COLO829 (cell line): ENCODE measurements around the gene MIEN1.
"Not testable (repeated sequence)": the region's sequence is repeated elsewhere in the genome, so short reads cannot be mapped to it uniquely, and the experiment has no call there.

Source experiments
- DNase-seq: peaks from one replicate; pipeline ENCODE4 v3.0.0; 2012; ENCODE audit warnings: low spot score

Gene MIEN1

GRCh38 chr17:39755554-39756379 is 25.4 kb upstream of the MIEN1 start:
- DNase-seq, result no peak

DNA sequence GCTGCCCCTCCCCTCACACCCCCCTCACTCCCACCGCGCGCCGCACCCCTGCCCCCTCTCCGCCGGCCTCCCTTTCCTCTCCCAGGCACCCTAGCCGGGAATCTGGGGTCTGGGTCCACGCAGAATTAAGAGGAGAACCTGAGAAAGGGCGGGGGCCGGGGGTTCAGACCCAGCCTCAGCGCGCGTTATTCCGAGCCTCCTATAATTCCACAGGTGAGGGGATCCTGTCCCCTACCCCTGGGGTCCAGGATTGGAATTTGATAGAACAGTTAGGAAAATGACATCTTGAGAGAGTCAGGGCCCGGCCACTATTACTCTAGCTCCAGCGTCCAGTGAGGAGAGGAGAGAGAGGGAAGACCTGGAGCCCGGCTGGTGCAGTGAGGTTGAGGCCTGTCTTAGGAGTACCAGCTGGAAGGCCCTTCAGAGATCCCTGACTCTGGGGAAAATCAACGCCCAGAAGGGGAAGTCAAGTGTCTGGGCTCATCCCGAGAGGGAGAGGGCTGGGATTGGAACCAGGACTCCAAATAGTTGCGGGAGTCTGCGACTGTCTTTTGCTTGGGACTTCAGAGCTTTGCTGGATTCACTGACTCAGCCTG is 24.7 kb upstream of the MIEN1 start:
- no peak for DNase-seq

- DNase-seq, result peak; percentile 84
Observed at GRCh38 chr17:39754161-39754957, 24.0 kb upstream of the MIEN1 start.

GRCh38 chr17:39753514-39754160 is 23.3 kb upstream of the MIEN1 start:
- DNase-seq, result peak; percentile 27

DNA sequence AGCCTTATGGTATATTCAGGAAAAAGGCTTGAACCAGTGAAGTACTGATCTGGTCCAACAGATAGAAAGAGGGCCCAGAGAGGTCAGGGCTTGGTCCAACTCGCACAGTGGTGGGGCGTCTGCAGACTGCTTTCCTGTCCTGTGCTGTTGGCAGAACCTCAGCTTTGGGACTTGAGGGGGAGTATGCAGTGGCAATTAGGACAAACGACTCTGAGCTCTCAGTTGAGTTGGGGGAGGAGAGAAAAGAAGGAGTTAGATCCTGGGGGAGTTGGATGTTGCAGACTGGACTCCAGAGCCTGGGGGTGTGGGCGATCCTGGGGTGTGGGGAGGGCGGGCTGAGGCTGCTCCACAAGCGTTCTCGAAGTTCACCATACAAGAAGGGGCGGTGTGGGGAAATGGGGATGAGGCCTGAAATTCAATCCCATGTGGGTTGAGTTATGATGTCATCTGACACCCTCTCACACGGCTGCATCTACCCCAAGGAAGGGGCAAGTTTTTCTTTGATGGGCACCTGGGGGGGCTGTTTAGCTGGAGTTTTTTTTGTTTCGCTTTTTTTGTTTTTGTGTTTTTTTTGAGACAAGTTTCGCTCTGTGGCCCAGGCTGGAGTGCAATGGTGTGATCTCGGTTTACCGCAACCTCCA is 22.0 kb upstream of the MIEN1 start:
- DNase-seq, result no peak

- DNase-seq, result no peak
Observed at GRCh38 chr17:39751637-39752036, 21.3 kb upstream of the MIEN1 start.

DNA sequence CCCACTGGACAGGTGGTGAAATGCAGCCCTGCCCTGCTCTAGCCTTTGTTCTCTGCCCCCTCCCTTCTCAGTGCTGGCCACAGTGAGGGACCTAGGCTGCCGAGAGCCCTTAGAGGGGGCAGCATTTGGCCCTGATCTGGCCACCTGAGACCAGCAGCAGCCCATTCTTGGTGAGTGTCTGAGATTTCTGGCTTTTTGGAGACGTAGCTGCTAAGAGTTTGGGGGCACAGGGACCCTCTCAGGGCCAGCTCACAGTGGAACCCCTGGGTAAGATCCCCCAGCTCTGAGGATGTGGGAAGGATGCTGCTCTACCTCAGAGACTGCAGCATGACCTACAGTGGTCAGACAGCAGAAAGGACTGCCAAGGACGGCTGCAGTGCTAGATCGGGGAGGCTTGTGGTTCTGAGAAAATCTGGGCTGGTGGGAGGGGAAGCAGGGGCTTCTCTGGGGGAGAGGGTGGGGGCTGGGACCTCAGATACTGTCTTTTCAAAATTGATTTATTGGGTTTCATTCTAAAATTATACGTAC is 20.7 kb upstream of the MIEN1 start:
- DNase-seq, result no peak

GRCh38 chr17:39750131-39751015 is 20.0 kb upstream of the MIEN1 start:
- DNase-seq, result no peak

GRCh38 chr17:39748444-39749034 is 18.2 kb upstream of the MIEN1 start:
- not testable (repeated sequence) for DNase-seq

DNA sequence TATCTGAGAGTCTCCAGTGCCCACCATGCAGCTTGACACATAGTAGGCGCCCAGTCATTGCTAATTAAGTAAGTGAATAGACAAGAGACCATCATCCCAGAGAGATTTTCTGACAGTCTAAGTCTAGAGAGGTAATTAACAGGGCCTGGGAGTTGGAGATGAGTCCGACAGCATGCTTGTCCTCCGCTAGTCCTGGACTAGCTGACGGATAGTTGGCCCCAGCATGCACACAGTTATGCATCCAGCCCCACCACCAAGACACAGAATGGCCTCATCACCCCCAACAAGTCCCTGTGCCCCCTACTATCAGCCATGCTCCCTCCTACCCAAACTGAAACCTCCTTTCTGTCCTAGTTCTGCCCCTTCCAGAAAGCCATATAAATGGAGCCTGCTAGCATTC is 17.4 kb upstream of the MIEN1 start:
- no peak for DNase-seq

GRCh38 chr17:39746145-39746461 is 15.8 kb upstream of the MIEN1 start:
- DNase-seq, result no peak

- no peak for DNase-seq
Observed at GRCh38 chr17:39745335-39746144, 15.2 kb upstream of the MIEN1 start.

- DNase-seq, result no peak
Observed at GRCh38 chr17:39744836-39745215, 14.5 kb upstream of the MIEN1 start.

- DNase-seq, result no peak
Observed at GRCh38 chr17:39744075-39744835, 13.9 kb upstream of the MIEN1 start.

DNA sequence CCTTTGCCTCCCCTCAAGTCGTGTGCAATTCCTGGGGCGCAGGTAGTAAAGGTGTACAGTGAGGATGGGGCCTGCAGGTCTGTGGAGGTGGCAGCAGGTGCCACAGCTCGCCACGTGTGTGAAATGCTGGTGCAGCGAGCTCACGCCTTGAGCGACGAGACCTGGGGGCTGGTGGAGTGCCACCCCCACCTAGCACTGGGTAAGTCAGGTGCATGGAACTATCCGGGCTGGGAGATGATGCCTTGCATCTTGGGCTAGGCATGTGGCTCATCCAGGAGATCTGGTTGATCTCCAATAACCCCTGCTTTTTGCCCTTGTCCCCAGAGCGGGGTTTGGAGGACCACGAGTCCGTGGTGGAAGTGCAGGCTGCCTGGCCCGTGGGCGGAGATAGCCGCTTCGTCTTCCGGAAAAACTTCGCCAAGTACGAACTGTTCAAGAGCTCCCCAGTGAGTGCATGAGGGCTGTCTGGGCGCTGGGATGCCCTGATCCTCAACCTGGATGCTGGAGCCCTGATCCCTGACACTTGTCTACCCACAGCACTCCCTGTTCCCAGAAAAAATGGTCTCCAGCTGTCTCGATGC is 12.6 kb upstream of the MIEN1 start:
- DNase-seq, result no peak

DNA sequence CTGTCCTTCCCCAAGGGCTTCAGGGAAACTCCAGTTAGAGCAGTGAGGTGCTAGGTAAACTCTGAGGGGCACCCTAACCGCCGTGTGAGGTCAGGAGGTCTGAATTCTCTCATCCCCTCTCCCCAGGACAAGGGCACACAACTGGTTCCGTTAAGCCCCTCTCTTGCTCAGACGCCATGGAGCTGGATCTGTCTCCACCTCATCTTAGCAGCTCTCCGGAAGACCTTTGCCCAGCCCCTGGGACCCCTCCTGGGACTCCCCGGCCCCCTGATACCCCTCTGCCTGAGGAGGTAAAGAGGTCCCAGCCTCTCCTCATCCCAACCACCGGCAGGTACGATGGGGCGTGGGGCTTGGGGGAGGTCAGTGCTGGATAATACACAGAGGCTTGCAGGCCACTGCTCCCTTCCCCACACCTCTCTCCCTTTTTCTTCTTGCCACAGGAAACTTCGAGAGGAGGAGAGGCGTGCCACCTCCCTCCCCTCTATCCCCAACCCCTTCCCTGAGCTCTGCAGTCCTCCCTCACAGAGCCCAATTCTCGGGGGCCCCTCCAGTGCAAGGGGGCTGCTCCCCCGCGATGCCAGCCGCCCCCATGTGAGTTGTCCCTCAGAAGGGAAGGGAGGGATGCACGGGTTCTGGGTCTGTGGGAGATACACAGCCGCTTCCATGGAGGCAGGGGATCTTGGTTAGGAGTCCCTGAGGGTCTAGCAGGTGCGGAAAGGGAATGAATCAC is 12.0 kb upstream of the MIEN1 start:
- no peak for DNase-seq

DNA sequence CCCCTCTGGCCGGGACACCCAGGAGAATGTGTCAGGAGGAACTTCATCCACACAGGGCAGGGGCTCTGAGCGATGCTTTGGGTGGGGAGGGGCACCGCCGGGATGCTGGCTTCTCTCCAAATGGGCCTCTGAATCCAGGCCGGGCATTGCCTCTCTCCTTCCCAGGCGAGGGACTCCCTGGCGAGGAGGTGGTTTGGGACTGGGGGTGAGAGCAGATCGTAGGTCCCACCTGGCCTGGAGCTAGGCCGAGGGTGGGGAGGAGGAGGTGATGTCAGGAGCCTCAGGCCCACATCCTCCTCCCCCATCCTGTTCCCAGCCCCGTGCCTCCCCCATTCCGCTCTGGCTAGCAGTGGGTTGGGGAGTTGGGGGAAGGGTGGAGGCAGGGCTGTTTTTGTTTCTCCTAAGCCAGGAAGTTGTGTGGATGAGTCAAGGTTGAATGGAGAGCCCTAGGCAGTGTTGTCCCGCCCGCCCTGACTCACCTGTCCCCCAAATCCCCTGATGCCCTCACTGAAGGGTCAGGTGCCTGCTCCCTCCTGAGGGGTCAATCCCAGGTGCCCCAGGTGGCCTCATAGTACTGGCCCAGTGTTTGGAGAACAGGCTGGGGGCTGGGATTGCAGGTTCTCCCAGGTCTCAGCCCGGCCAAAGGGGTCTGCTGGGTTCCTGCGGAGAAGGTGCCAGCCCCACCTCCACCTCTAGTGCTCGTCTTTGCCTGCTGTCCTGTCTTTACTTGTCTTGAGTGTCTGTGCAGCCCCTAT is 10.2 kb upstream of the MIEN1 start:
- DNase-seq, result no peak
